Measurements from ENCODE around the gene ZNF254.

The ZNF254 gene

DNA sequence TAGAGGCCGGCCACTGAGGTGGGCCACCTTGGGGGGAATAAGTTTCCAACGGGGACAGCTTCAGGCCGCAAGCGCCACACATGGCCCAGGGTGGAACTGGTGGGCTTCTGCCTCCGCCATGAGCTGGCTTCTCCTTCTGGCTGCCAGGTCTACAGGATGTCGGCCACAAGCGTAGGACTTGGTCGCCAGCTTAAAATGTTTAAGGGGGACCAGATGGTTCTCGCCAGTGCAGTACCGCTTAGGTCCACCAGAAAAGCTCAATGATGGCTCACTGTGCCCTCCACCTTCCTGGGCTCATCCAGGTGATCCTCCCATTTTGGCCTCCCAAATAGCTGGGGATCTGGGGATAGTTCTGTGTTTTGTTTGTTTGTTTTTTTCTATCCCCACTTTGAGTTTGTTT, 38.7 kb upstream of the ZNF254 start:
- ChIA-PET POLR2A (interaction anchor here (0.6 kb wide), 1 partner anchor 16 kb away, joined by 5 read pairs; no protein-coding TSS in a partner anchor), CTCF (interaction anchor here (0.5 to 0.7 kb wide), 2 partner anchors 137 to 716 kb away, joined by 3 to 4 read pairs; no protein-coding TSS in a partner anchor)
- Histone ChIP-seq H3K9me3 (ENCODE audit: control insufficient read depth, insufficient read depth, low read depth, low read length) (no peaks in the 10 kb centered on the region), H3K27ac (ENCODE audit: extremely low read depth, low read depth, low read length) (no peak overlapping the region), H3K4me3 (ENCODE audit: low read depth, low read length) (no peak overlapping the region), H3K36me3 (ENCODE audit: control insufficient read depth in 2 of 2, insufficient read depth in 1 of 2, low read length in 2 of 2) (peaks cover 42 to 73% of the 10 kb centered on the region in 2 experiments), H3K4me1 (ENCODE audit: control insufficient read depth, insufficient read depth, low read length) (no peaks in the 10 kb centered on the region)
- TF ChIP-seq ZFP3 (tag by site-specific recombination; IDR thresholded peaks at IDR 0.05; ENCODE audit: low read depth) (no peak), ZNF623 (tag by site-specific recombination; IDR thresholded peaks at IDR 0.05) (no peak), ZNF10 (tag by site-specific recombination; IDR thresholded peaks at IDR 0.05) (no peak), ZBTB1 (tag by site-specific recombination; IDR thresholded peaks at IDR 0.05) (no peak), ZNF76 (tag by site-specific recombination; IDR thresholded peaks at IDR 0.05; ENCODE audit: borderline replicate concordance, low read depth) (no peak), ZNF768 (tag by site-specific recombination; IDR thresholded peaks at IDR 0.05) (no peak), ZNF121 (tag by site-specific recombination; IDR thresholded peaks at IDR 0.05) (no peak), ZNF530 (tag by site-specific recombination; IDR thresholded peaks at IDR 0.05; ENCODE audit: low read depth) (no peak), ZNF707 (tag by site-specific recombination; IDR thresholded peaks at IDR 0.05) (no peak), ZNF501 (tag by site-specific recombination; IDR thresholded peaks at IDR 0.05) (no peak), KLF7 (tag by site-specific recombination; IDR thresholded peaks at IDR 0.05; ENCODE audit: borderline replicate concordance) (no peak), ZNF561 (tag by site-specific recombination; IDR thresholded peaks at IDR 0.05; ENCODE audit: borderline replicate concordance) (no peak), ZNF776 (tag by site-specific recombination; IDR thresholded peaks at IDR 0.05; ENCODE audit: borderline replicate concordance) (no peak), KLF16 (tag by site-specific recombination; IDR thresholded peaks at IDR 0.05) (no peak)
- TF ChIP-seq, protein P1, sequence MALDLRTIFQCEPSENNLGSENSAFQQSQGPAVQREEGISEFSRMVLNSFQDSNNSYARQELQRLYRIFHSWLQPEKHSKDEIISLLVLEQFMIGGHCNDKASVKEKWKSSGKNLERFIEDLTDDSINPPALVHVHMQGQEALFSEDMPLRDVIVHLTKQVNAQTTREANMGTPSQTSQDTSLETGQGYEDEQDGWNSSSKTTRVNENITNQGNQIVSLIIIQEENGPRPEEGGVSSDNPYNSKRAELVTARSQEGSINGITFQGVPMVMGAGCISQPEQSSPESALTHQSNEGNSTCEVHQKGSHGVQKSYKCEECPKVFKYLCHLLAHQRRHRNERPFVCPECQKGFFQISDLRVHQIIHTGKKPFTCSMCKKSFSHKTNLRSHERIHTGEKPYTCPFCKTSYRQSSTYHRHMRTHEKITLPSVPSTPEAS (tag by site-specific recombination; IDR thresholded peaks at IDR 0.05): no peak
- TF ChIP-seq, protein P2, sequence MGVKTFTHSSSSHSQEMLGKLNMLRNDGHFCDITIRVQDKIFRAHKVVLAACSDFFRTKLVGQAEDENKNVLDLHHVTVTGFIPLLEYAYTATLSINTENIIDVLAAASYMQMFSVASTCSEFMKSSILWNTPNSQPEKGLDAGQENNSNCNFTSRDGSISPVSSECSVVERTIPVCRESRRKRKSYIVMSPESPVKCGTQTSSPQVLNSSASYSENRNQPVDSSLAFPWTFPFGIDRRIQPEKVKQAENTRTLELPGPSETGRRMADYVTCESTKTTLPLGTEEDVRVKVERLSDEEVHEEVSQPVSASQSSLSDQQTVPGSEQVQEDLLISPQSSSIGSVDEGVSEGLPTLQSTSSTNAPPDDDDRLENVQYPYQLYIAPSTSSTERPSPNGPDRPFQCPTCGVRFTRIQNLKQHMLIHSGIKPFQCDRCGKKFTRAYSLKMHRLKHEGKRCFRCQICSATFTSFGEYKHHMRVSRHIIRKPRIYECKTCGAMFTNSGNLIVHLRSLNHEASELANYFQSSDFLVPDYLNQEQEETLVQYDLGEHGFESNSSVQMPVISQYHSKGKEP (tag by site-specific recombination; IDR thresholded peaks at IDR 0.05): no peak
- TF ChIP-seq, protein P3, sequence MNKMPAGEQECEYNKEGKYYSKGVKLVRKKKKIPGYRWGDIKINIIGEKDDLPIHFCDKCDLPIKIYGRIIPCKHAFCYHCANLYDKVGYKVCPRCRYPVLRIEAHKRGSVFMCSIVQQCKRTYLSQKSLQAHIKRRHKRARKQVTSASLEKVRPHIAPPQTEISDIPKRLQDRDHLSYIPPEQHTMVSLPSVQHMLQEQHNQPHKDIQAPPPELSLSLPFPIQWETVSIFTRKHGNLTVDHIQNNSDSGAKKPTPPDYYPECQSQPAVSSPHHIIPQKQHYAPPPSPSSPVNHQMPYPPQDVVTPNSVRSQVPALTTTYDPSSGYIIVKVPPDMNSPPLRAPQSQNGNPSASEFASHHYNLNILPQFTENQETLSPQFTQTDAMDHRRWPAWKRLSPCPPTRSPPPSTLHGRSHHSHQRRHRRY (tag by site-specific recombination; IDR thresholded peaks at IDR 0.05): no peak
- TF ChIP-seq, protein P4, sequence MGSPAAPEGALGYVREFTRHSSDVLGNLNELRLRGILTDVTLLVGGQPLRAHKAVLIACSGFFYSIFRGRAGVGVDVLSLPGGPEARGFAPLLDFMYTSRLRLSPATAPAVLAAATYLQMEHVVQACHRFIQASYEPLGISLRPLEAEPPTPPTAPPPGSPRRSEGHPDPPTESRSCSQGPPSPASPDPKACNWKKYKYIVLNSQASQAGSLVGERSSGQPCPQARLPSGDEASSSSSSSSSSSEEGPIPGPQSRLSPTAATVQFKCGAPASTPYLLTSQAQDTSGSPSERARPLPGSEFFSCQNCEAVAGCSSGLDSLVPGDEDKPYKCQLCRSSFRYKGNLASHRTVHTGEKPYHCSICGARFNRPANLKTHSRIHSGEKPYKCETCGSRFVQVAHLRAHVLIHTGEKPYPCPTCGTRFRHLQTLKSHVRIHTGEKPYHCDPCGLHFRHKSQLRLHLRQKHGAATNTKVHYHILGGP (tag by site-specific recombination; IDR thresholded peaks at IDR 0.05): no peak
- TF ChIP-seq, protein P5, sequence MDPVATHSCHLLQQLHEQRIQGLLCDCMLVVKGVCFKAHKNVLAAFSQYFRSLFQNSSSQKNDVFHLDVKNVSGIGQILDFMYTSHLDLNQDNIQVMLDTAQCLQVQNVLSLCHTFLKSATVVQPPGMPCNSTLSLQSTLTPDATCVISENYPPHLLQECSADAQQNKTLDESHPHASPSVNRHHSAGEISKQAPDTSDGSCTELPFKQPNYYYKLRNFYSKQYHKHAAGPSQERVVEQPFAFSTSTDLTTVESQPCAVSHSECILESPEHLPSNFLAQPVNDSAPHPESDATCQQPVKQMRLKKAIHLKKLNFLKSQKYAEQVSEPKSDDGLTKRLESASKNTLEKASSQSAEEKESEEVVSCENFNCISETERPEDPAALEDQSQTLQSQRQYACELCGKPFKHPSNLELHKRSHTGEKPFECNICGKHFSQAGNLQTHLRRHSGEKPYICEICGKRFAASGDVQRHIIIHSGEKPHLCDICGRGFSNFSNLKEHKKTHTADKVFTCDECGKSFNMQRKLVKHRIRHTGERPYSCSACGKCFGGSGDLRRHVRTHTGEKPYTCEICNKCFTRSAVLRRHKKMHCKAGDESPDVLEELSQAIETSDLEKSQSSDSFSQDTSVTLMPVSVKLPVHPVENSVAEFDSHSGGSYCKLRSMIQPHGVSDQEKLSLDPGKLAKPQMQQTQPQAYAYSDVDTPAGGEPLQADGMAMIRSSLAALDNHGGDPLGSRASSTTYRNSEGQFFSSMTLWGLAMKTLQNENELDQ (tag by site-specific recombination; IDR thresholded peaks at IDR 0.05; ENCODE audit: low read depth): no peak
